Measurements from ENCODE around the gene TMEM120B.

- TF ChIP-seq CTCF (IDR thresholded peaks at IDR 0.05 in 4 of 5, conservative IDR thresholded peaks at IDR 0.05 in 1 of 5) = peak; percentile 68 to 91 (median 88)
- TF ChIP-seq POLR2A (IDR thresholded peaks at IDR 0.05) = no peak
Measured at GRCh38 chr12:121776190-121777098, 63.9 kb downstream of the TMEM120B start.

Data from gastrocnemius medialis (tissue), 4 donors.